Measurements from ENCODE around the gene GRXCR2. TPM values are rescaled to one million over a fixed set of nuclear protein-coding genes. Genes with fewer than 3 reads are reported as not detected.
"Not testable (repeated sequence)": the region's sequence is repeated elsewhere in the genome, so short reads cannot be mapped to it uniquely, and the experiment has no call there.

GRXCR2 gene
- polyA plus RNA-seq, 1 donor (not counting 4 experiments of a cell fraction or from before 2014, with no cell fraction given), result 0.03 TPM

GRCh38 chr5:145898171-145898570 is 25.4 kb upstream of the GRXCR2 start:
- FAIRE-seq, result no peak
- dilution Hi-C loops (cut with MboI; ENCODE audit: extremely low pct_ligation_motif_present, low sequenced_read_pairs), result no loop called here
- no peaks in the 10 kb centered on the region for H3K27me3 ChIP-seq (ENCODE audit: control insufficient read depth, extremely low read depth, insufficient read depth, low read length)

GRCh38 chr5:145891378-145891777 is 18.6 kb upstream of the GRXCR2 start:
- FAIRE-seq; H3K9me3 ChIP-seq (ENCODE audit: control insufficient read depth, low read depth, low read length); H3K9me1 ChIP-seq (ENCODE audit: control insufficient read depth, extremely low read depth, insufficient read depth, low read length); H3K9ac ChIP-seq (ENCODE audit: control insufficient read depth, extremely low read depth, insufficient read depth, low read length); dilution Hi-C loops (cut with MboI; ENCODE audit: extremely low pct_ligation_motif_present, low sequenced_read_pairs); H3K4me2 ChIP-seq (ENCODE audit: control insufficient read depth, extremely low read depth, insufficient read depth, low read depth, low read length); H3K27ac ChIP-seq (ENCODE audit: control insufficient read depth, insufficient read depth, low read length); H3K4me1 ChIP-seq (ENCODE audit: control insufficient read depth, extremely low read depth, insufficient read depth, low read length); H2AFZ ChIP-seq (ENCODE audit: control insufficient read depth, low read length); H4K20me1 ChIP-seq (ENCODE audit: control insufficient read depth, extremely low read depth, insufficient read depth, low read length); H3K4me3 ChIP-seq (ENCODE audit: control insufficient read depth in 2 of 3, extremely low read depth in 1 of 3, insufficient read depth in 2 of 3, low read depth in 1 of 3, low read length in 3 of 3); H3K79me2 ChIP-seq (ENCODE audit: control insufficient read depth, insufficient read depth, low read length); H3K36me3 ChIP-seq (ENCODE audit: control insufficient read depth in 2 of 2, extremely low read depth in 1 of 2, insufficient read depth in 2 of 2, low read length in 2 of 2); H3K27me3 ChIP-seq (ENCODE audit: control insufficient read depth, extremely low read depth, insufficient read depth, low read length); DNase-seq (ENCODE audit: low read depth, low spot score): not testable (repeated sequence)

More at GRCh38 chr5:145898171-145898570, 25.4 kb upstream of the GRXCR2 start:
- Histone ChIP-seq H3K4me2 (ENCODE audit: control insufficient read depth, extremely low read depth, insufficient read depth, low read depth, low read length) (no peak overlapping the region), H3K27ac (ENCODE audit: control insufficient read depth, insufficient read depth, low read length) (no peak overlapping the region), H3K9ac (ENCODE audit: control insufficient read depth, extremely low read depth, insufficient read depth, low read length) (no peak overlapping the region), H3K79me2 (ENCODE audit: control insufficient read depth, insufficient read depth, low read length) (no peaks in the 10 kb centered on the region), H3K36me3 (ENCODE audit: control insufficient read depth in 2 of 2, extremely low read depth in 1 of 2, insufficient read depth in 2 of 2, low read length in 2 of 2) (no peaks in the 10 kb centered on the region), H3K9me1 (ENCODE audit: control insufficient read depth, extremely low read depth, insufficient read depth, low read length) (no peaks in the 10 kb centered on the region), H3K4me1 (ENCODE audit: control insufficient read depth, extremely low read depth, insufficient read depth, low read length) (no peaks in the 10 kb centered on the region), H3K9me3 (ENCODE audit: control insufficient read depth, low read depth, low read length) (no peaks in the 10 kb centered on the region), H2AFZ (ENCODE audit: control insufficient read depth, low read length) (no peak overlapping the region), H3K4me3 (ENCODE audit: control insufficient read depth in 2 of 3, extremely low read depth in 1 of 3, insufficient read depth in 2 of 3, low read depth in 1 of 3, low read length in 3 of 3) (no peak overlapping the region), H4K20me1 (ENCODE audit: control insufficient read depth, extremely low read depth, insufficient read depth, low read length) (no peaks in the 10 kb centered on the region)
- no peak for TF ChIP-seq EZH2 (IDR thresholded peaks at IDR 0.05; ENCODE audit: low read length)
- TF ChIP-seq CTCF (optimal IDR thresholded peaks at IDR 0.05 in 1 of 3, IDR thresholded peaks at IDR 0.05 in 1 of 3, conservative IDR thresholded peaks at IDR 0.05 in 1 of 3; ENCODE audit: extremely low read depth in 1 of 3, insufficient read depth in 2 of 3, low read length in 3 of 3), result no peak
- DNase-seq (ENCODE audit: low read depth, low spot score), result no peak

- TF ChIP-seq CTCF (optimal IDR thresholded peaks at IDR 0.05 in 1 of 3, IDR thresholded peaks at IDR 0.05 in 1 of 3, conservative IDR thresholded peaks at IDR 0.05 in 1 of 3; ENCODE audit: extremely low read depth in 1 of 3, insufficient read depth in 2 of 3, low read length in 3 of 3) (no peak), EZH2 (IDR thresholded peaks at IDR 0.05; ENCODE audit: low read length) (no peak)
- no peaks in the 10 kb centered on the region for H3K27me3 ChIP-seq (ENCODE audit: control insufficient read depth, extremely low read depth, insufficient read depth, low read length)
- DNase-seq (ENCODE audit: low read depth, low spot score), result no peak
- no peaks in the 10 kb centered on the region for H3K36me3 ChIP-seq (ENCODE audit: control insufficient read depth in 2 of 2, extremely low read depth in 1 of 2, insufficient read depth in 2 of 2, low read length in 2 of 2)
- no peaks in the 10 kb centered on the region for H3K4me1 ChIP-seq (ENCODE audit: control insufficient read depth, extremely low read depth, insufficient read depth, low read length)
- H3K4me3 ChIP-seq (ENCODE audit: control insufficient read depth in 2 of 3, extremely low read depth in 1 of 3, insufficient read depth in 2 of 3, low read depth in 1 of 3, low read length in 3 of 3), result no peak overlapping the region
- H3K9me3 ChIP-seq (ENCODE audit: control insufficient read depth, low read depth, low read length), result no peaks in the 10 kb centered on the region
- dilution Hi-C loops (cut with MboI; ENCODE audit: extremely low pct_ligation_motif_present, low sequenced_read_pairs), result no loop called here
- no peak for FAIRE-seq
- no peaks in the 10 kb centered on the region for H3K79me2 ChIP-seq (ENCODE audit: control insufficient read depth, insufficient read depth, low read length)
- no peak overlapping the region for H3K27ac ChIP-seq (ENCODE audit: control insufficient read depth, insufficient read depth, low read length)
- H3K9me1 ChIP-seq (ENCODE audit: control insufficient read depth, extremely low read depth, insufficient read depth, low read length), result no peaks in the 10 kb centered on the region
- no peak overlapping the region for H3K9ac ChIP-seq (ENCODE audit: control insufficient read depth, extremely low read depth, insufficient read depth, low read length)
- no peak overlapping the region for H3K4me2 ChIP-seq (ENCODE audit: control insufficient read depth, extremely low read depth, insufficient read depth, low read depth, low read length)
- H4K20me1 ChIP-seq (ENCODE audit: control insufficient read depth, extremely low read depth, insufficient read depth, low read length), result no peaks in the 10 kb centered on the region
- H2AFZ ChIP-seq (ENCODE audit: control insufficient read depth, low read length), result no peak overlapping the region
Measured at GRCh38 chr5:145889611-145890010, 16.8 kb upstream of the GRXCR2 start.
